HepG2 (cell line): Measurements from ENCODE around the gene UNC13D. TPM values are rescaled to one million over a fixed set of nuclear protein-coding genes. Genes with fewer than 3 reads are reported as not detected.

ENCODE experiments used
- ADNP ChIP-seq: sonication (generic); formaldehyde crosslinking; IDR thresholded peaks from 2 replicates; pipeline ENCODE4 v1.4.0; 2020; ENCODE audit warnings: missing genetic modification reagents
- FOSL1 ChIP-seq: sonication (generic); formaldehyde crosslinking; IDR thresholded peaks from 2 replicates; pipeline ENCODE4 v1.9.0; 2021; ENCODE audit warnings: missing genetic modification reagents, borderline replicate concordance
- GABPA ChIP-seq, 2 experiments: IDR thresholded peaks; 2 replicates each; pipeline ENCODE4 v1.6.1; 2011 to 2016; ENCODE audit warnings: low read depth in 2 of 2, low read length in 1 of 2, missing biosample characterization in 1 of 2, missing genetic modification characterization in 1 of 2
- NFIB ChIP-seq: sonication (generic); formaldehyde crosslinking; IDR thresholded peaks from 2 replicates; pipeline ENCODE4 v1.9.0; 2021; ENCODE audit warnings: missing genetic modification reagents, mild to moderate bottlenecking, borderline replicate concordance
- PCBP1 ChIP-seq: fragments of 200-400 bp; formaldehyde crosslinking; IDR thresholded peaks from 2 replicates; pipeline ENCODE4 v1.6.1; 2017; ENCODE audit warnings: mild to moderate bottlenecking, low read depth, low read length, borderline replicate concordance
- ZFP36L1 ChIP-seq: sonication (generic); formaldehyde crosslinking; IDR thresholded peaks from 2 replicates; pipeline ENCODE4 v1.8.0; 2022; ENCODE audit warnings: mild to moderate bottlenecking, missing genetic modification reagents, moderate library complexity
- ZFP41 ChIP-seq: sonication (generic); formaldehyde crosslinking; IDR thresholded peaks from 2 replicates; pipeline ENCODE4 v1.4.0; 2020; ENCODE audit warnings: mild to moderate bottlenecking, missing genetic modification reagents, borderline replicate concordance
- ZNF354B ChIP-seq: sonication (generic); formaldehyde crosslinking; IDR thresholded peaks from 2 replicates; pipeline ENCODE4 v1.8.0; 2022; ENCODE audit warnings: mild to moderate bottlenecking, missing genetic modification reagents
- ZNF468 ChIP-seq: sonication (generic); formaldehyde crosslinking; IDR thresholded peaks from 2 replicates; pipeline ENCODE4 v1.8.0; 2022; ENCODE audit warnings: mild to moderate bottlenecking, moderate library complexity, missing genetic modification reagents
- ZNF543 ChIP-seq: sonication (generic); formaldehyde crosslinking; IDR thresholded peaks from 2 replicates; pipeline ENCODE4 v1.4.0; 2020; ENCODE audit warnings: mild to moderate bottlenecking, missing genetic modification reagents
- ZNF607 ChIP-seq: sonication (generic); formaldehyde crosslinking; IDR thresholded peaks from 2 replicates; pipeline ENCODE4 v1.5.1; 2020; ENCODE audit warnings: missing genetic modification reagents, mild to moderate bottlenecking, borderline replicate concordance
- polyA plus RNA-seq, 8 experiments: library from polyadenylated mRNA; depleted of rRNA in 3 of 8; stranded (reverse) in 7 of 8; unstranded in 1 of 8; fragments of >200 nt; fragmentation: Illumina TruSeq in 4 of 8; extraction: Trizol in 4 of 8; gene quantifications; 2 replicates each; pipeline versions ENCODE4 v1.2.1 to v1.2.3, GENCODE V29; 2011 to 2016; ENCODE audit warnings: low read depth in 4 of 8, missing spikeins in 1 of 8, mixed read lengths in 1 of 8; ENCODE audit not compliant: insufficient read depth in 1 of 8
- total RNA-seq, 5 experiments: library from RNA; depleted of rRNA; stranded (reverse); fragments of >200 nt; fragmentation: Illumina TruSeq; extraction: Trizol; gene quantifications; 2 replicates each; pipeline ENCODE4 v1.2.3, GENCODE V29; 2016; ENCODE audit warnings: low read depth in 1 of 5
- TF ChIP-seq, protein P1 (sequence below), 2 experiments: sonication (generic) in 1 of 2; formaldehyde crosslinking in 1 of 2; IDR thresholded peaks; 2 replicates each; pipeline versions ENCODE4 v1.4.0 to v1.6.1; 2016 to 2020; ENCODE audit warnings: borderline replicate concordance in 1 of 2, low read depth in 1 of 2, mild to moderate bottlenecking in 1 of 2, missing genetic modification reagents in 1 of 2
- TF ChIP-seq, protein P2 (sequence below): IDR thresholded peaks from 2 replicates; pipeline ENCODE4 v1.6.1; 2016; ENCODE audit warnings: missing compliant biosample characterization, missing genetic modification reagents, borderline replicate concordance
- TF ChIP-seq, protein P3 (sequence below): sonication (generic); formaldehyde crosslinking; IDR thresholded peaks from 2 replicates; pipeline ENCODE4 v1.5.0; 2020; ENCODE audit warnings: missing genetic modification reagents, mild to moderate bottlenecking, borderline replicate concordance
- TF ChIP-seq, protein P4 (sequence below): sonication (generic); formaldehyde crosslinking; IDR thresholded peaks from 2 replicates; pipeline ENCODE4 v1.5.0; 2020; ENCODE audit warnings: missing genetic modification reagents
- TF ChIP-seq, protein P5 (sequence below), 2 experiments: sonication (generic) in 1 of 2; formaldehyde crosslinking in 1 of 2; IDR thresholded peaks; 2 replicates each; pipeline versions ENCODE4 v1.5.1 to v1.6.1; 2011 to 2020; ENCODE audit warnings: borderline replicate concordance in 1 of 2, low read depth in 1 of 2, low read length in 1 of 2, mild to moderate bottlenecking in 1 of 2, missing genetic modification reagents in 1 of 2, moderate library complexity in 1 of 2

Gene UNC13D
- total and polyA plus RNA-seq, 2 of the 13 experiments (the other 11 are each of a cell fraction or from before 2014, with no cell fraction given), result 29.7 to 42.7 TPM

DNA sequence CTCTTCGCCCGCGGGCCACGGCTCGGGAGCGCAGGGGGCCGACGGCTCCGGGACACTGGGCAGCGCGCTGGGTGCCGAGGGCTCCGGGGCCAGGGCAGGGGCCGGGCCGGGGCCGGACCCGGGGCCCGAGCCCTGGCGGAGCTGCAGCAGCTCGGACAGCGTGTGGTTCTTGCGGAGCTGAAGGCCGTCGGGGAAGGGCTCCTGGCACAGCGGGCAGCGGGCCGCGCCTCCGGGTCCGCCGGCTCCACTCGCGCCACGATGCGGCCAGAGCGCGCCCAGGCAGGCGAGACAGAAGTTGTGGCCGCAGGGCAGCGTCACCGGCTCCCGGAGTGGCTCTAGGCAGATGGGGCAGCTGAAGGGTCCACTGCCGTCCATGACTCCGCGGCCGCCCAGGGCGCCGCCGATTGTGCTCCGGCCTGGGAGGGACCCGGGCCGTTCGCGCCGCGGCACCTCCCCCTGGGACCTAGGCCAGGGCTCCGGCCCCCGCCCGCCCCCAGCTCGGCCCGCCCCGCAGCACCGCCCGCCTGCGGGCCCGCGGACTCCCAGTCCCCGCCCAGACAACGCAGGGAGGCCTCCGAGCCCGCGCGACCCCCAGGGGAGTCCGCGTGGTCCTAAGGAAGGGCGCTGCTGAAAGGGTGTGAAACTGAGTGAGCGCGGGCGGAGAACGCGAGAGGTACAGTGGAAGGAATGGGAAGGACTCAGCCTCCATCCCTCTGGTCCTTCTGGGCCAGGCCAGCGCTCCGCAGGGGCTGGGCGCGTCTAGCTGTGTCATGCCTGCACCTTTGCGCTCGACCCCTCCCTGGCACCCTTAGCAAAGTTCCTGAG lies 34.2 kb upstream of the UNC13D start, which contains the start of gene TRIM47 (continued):
- TF ChIP-seq, protein P1, sequence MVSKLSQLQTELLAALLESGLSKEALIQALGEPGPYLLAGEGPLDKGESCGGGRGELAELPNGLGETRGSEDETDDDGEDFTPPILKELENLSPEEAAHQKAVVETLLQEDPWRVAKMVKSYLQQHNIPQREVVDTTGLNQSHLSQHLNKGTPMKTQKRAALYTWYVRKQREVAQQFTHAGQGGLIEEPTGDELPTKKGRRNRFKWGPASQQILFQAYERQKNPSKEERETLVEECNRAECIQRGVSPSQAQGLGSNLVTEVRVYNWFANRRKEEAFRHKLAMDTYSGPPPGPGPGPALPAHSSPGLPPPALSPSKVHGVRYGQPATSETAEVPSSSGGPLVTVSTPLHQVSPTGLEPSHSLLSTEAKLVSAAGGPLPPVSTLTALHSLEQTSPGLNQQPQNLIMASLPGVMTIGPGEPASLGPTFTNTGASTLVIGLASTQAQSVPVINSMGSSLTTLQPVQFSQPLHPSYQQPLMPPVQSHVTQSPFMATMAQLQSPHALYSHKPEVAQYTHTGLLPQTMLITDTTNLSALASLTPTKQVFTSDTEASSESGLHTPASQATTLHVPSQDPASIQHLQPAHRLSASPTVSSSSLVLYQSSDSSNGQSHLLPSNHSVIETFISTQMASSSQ (IDR thresholded peaks at IDR 0.05; ENCODE audit: low read depth), result no peak
- TF ChIP-seq, protein P1 (CRISPR knock-in tag; IDR thresholded peaks at IDR 0.05; ENCODE audit: borderline replicate concordance), result peak; percentile 60; the same call in 1 of the 2 replicates
- peak; percentile 21; the same call in 1 of the 2 replicates for TF ChIP-seq ZNF607 (CRISPR knock-in tag)
- TF ChIP-seq, protein P2, sequence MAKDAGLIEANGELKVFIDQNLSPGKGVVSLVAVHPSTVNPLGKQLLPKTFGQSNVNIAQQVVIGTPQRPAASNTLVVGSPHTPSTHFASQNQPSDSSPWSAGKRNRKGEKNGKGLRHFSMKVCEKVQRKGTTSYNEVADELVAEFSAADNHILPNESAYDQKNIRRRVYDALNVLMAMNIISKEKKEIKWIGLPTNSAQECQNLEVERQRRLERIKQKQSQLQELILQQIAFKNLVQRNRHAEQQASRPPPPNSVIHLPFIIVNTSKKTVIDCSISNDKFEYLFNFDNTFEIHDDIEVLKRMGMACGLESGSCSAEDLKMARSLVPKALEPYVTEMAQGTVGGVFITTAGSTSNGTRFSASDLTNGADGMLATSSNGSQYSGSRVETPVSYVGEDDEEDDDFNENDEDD (CRISPR knock-in tag), result peak; percentile 71
- TF ChIP-seq, protein P3, sequence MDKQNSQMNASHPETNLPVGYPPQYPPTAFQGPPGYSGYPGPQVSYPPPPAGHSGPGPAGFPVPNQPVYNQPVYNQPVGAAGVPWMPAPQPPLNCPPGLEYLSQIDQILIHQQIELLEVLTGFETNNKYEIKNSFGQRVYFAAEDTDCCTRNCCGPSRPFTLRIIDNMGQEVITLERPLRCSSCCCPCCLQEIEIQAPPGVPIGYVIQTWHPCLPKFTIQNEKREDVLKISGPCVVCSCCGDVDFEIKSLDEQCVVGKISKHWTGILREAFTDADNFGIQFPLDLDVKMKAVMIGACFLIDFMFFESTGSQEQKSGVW (CRISPR knock-in tag), result no peak
- TF ChIP-seq ZNF354B (CRISPR knock-in tag), result 0 out of 2 replicates have a peak, but pooled peaks have one; percentile 59
- TF ChIP-seq ZNF543 (CRISPR knock-in tag), result peak; percentile 78; the same call in 1 of the 2 replicates
- TF ChIP-seq GABPA (IDR thresholded peaks at IDR 0.05; ENCODE audit: low read depth, low read length), result no peak
- TF ChIP-seq GABPA (CRISPR knock-in tag; IDR thresholded peaks at IDR 0.05; ENCODE audit: low read depth), result no peak
- 0 out of 2 replicates have a peak, but pooled peaks have one; percentile 53 for TF ChIP-seq ZFP41 (CRISPR knock-in tag)
- peak; percentile 75; the same call in 1 of the 2 replicates for TF ChIP-seq ADNP (CRISPR knock-in tag)
- no peak; the same call in 1 of the 2 replicates for TF ChIP-seq ZFP36L1
- TF ChIP-seq, protein P4, sequence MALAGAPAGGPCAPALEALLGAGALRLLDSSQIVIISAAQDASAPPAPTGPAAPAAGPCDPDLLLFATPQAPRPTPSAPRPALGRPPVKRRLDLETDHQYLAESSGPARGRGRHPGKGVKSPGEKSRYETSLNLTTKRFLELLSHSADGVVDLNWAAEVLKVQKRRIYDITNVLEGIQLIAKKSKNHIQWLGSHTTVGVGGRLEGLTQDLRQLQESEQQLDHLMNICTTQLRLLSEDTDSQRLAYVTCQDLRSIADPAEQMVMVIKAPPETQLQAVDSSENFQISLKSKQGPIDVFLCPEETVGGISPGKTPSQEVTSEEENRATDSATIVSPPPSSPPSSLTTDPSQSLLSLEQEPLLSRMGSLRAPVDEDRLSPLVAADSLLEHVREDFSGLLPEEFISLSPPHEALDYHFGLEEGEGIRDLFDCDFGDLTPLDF, result peak; percentile 72; the same call in 1 of the 2 replicates
- peak; percentile 39; the same call in 1 of the 2 replicates for TF ChIP-seq FOSL1
- TF ChIP-seq, protein P5, sequence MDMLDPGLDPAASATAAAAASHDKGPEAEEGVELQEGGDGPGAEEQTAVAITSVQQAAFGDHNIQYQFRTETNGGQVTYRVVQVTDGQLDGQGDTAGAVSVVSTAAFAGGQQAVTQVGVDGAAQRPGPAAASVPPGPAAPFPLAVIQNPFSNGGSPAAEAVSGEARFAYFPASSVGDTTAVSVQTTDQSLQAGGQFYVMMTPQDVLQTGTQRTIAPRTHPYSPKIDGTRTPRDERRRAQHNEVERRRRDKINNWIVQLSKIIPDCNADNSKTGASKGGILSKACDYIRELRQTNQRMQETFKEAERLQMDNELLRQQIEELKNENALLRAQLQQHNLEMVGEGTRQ (IDR thresholded peaks at IDR 0.05; ENCODE audit: low read depth, low read length), result no peak
- TF ChIP-seq, protein P5 (CRISPR knock-in tag; IDR thresholded peaks at IDR 0.05; ENCODE audit: borderline replicate concordance), result no peak
- 0 out of 2 replicates have a peak, but pooled peaks have one; percentile 73 for TF ChIP-seq PCBP1
- TF ChIP-seq ZNF468 (CRISPR knock-in tag), result no peak
- no peak for TF ChIP-seq NFIB (CRISPR knock-in tag)
